Dedifferentiated amniotic fluid mesenchymal stem cell (primary cell): ENCODE results near the gene KCTD21.
"Not testable (repeated sequence)": the region's sequence is repeated elsewhere in the genome, so short reads cannot be mapped to it uniquely, and the experiment has no call there.

Experiments used
- DNase-seq: peaks from one replicate; pipeline ENCODE4 v3.0.0-alpha.2; 2016; ENCODE audit errors: extremely low spot score

The KCTD21 gene, protein sequence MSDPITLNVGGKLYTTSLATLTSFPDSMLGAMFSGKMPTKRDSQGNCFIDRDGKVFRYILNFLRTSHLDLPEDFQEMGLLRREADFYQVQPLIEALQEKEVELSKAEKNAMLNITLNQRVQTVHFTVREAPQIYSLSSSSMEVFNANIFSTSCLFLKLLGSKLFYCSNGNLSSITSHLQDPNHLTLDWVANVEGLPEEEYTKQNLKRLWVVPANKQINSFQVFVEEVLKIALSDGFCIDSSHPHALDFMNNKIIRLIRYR

DNA sequence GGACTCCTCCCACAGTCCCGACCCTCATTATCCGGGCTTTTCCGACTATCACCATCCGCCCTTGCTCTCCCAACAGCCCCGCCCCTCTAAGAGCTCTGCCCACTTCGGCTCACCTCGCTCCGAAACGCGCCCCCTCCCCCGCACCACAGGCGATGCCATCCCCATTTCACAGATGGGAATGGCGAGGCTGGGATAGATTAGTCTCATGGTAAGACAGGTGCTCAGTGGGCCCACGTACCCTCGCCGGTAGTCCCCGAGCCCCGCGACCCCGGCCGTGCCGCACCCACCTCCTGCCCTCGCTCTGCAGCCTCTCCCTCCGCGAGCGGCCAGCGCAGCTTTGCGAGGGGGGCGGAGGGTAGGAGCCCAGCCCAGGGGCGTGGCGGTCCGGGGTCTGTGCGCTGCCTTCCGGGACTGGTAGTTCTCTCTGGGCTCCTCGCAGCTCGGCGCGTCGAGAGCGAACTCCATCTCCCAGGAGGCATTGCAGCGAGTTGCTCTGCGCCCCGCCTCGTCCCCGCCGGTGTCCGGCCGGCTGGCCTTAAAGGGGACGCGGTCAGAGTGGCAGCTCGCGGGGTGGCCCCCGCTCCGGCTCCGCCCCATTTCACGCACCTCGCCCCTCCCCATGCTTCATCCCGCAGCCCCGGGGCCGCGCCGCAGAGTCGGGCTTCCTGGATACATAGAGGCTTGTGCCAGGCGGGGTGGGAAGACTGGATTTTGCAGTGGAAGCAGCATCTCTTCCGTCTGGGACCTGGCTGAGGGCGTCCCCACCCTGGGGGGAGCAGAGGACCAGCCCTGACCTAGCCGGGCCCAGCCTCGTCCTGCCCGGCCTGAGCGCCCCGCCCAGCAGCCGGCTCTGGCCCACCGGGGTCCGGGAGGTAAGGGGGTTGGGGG, at the start of gene KCTD21, which contains the start of gene USP35:
KCTD21 (minus strand) TSS at position 341 of the 888 bp plus-strand sequence. CDS start 14,072 bp downstream, outside the sequence.
USP35 (plus strand) TSS at position 634 of the 888 bp plus-strand sequence. CDS start 7,327 bp downstream, outside the sequence.
- peak; percentile 96 for DNase-seq

DNA sequence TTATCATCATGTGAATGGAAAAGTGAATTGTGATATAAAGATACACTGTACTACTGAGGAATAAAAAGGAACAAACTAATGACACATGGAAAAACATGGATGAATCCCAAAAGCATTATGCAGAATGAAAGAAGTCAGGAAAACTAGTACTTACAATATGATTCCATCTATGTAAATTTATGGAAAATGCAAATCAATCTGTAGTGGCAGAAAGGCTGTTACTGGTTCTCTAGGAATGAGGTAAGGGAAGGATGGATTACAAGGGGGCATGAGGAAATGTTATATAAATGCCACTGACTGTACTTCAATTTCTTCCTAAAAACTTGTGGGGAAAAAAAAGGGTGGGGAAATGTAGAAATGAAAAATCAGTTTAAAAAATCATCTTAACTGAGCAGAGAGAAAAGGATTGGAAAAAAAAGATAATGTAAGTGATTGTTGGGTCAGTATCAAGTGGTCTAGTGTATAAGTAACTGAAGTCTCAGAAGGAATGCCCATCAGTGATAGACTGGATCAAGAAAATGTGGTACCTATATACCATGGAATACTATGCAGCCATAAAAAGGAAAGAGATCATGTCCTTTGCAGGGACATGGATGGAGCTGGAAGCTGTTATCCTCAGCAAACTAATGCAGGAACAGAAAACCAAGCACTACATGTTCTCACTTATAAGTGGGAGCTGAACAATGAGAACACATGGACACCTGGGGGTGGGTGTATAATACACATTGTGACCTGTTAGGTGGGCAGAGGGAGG, 49.0 kb upstream of the KCTD21 start:
- DNase-seq = no peak

DNA sequence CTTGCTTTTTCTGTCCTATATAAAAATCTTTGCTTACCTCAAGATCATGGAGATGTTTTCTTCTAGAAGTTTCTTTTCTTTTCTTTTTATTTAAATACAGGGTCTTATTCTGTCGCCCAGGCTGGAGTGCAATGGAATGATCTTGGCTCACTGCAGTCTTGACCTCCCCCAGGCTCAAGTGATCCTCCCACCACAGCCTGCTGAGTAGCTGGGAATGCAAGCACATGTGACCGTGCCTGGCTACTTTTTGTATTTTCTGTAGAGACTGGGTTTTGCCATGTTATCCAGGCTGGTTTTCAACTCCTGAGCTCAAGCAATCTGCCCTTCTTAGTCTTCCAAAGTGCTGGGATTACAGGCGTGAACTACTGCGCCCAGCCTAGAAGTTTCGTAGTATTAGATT, 45.6 kb upstream of the KCTD21 start:
- no peak for DNase-seq

DNA sequence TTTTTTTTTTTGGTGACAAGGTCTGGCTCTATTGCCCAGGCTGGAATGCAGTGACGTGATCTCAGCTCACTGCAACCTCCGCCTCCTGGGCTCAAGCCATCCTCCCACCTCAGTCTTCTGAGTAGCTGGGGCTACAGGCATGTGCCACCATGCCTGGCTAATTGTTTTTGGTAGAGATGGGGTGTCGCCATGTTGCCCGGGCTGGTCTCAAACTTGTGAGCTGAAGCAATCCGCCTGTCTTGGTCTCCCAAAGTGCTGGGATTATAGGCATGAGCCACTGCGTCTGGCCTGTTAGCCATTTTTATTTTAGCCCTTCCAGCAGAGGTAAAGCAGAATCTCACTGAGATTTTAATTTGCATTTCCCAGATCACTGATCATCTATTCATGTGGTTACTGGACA, 44.6 kb upstream of the KCTD21 start:
- not testable (repeated sequence) for DNase-seq

DNA sequence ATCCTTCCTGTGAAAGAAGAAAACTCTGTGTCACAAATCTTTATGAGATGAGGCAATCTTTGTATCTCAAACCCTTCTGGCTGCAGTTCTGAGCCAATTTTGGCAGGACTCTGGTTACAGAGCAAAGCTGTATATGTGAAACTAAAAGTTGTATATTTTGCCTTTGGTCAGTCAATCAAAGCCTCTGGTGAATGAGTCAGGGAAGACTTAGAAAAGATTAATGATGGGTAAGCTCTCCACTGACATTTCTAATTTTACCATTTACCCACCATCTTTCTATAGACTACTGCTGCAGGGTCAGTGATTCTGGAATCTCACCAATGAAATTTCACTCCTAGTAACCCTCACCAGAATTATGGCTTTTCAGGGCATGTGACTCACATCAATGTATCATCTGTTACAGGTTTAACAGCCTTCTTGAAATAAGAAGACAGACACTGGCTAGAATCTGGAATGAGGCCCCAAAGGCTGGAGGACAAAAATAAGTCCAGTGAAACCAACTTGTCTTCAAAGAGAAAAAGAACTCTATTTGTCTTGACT, 43.6 kb upstream of the KCTD21 start:
- DNase-seq = peak; percentile 54

DNA sequence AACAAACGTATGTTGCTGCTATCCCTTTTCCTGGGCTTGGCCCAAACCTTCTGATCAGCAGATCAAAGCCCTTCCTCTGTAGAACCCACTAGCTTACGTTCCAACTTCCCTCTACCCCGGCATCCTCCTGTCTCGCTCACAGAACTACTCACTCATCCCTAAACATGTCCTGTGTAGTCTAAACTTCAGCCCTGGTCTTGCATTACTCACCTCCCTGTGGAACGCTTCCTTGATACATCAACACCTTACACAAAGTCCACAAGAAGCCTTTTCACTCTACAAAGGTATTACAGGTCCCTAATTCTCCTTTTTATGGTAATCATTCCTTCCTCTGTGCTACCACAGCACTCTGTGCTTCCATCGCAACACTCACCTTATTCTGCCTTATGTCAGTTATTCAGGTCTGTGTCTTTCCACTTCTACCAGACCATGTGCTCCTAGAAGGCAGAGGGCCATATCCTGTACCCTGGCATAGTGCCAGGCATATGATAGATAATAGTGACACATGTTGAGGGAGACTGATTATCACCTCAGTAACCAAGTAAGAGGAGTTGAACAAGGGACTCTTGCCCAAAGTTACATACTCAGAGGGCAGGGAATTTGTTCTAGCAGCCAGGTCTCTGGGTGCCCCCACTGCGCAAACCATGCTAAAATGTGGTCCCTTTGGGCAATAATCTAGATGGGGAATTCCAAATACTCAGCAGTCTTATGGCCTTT, 41.9 kb upstream of the KCTD21 start:
- no peak for DNase-seq

DNA sequence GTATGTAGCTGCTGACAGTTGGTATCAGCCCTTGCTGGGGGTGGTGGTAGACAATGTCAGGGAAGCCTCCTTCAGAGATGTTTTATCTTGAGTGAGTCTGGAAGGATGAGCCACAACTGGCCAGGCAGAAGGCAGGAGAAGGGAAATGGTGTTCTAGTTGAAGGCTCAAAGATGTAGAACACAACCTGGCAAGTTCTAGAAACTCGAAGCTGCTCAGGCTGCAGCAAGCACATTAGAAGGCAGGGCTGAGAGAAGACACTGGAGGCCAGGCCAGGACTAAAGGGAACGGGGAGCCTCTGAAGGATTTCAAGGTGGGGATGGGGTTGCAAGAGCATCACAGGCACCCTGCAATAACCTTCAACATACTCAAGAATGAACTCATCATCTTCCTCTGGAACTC, 40.7 kb upstream of the KCTD21 start:
- DNase-seq = no peak

DNA sequence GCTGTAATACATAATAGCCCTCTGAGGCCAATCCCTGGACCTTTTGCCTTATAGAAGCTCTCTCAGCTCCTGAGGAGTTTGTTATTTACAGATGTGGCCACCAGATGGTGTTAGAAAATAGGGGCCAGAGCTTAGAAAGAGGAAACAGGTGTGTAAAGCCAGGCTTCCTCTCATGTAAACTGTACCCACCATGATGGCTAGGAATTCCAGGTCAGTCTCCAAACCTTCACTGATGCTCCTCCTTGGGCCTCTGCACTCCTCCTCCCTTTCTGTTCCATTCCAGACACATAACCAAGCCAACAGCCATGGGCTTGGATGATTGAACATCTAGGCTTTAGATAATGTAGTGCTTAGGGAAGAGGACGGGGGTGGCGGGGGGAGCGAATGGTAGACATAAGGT, 40.0 kb upstream of the KCTD21 start:
- DNase-seq = peak; percentile 34

DNA sequence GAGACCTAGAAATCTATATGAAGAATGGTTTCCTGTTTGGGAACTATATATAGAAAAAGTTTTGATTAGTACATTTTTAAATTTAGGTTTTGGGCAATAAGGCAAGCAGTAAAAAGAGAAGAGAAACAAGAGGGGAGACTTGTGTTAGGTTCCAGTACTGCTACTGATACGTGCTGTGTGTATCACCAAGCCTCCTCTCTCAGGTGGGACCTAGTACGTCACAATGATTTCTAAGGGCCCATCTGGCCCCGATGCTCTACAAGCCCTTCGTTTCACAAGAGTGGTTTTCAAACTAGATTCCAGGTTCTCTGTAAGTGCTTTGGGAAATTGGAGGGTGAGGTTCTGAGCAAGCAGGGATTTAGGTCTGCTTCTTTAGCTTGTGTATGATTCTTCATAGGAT, 39.5 kb upstream of the KCTD21 start:
- DNase-seq = no peak

DNA sequence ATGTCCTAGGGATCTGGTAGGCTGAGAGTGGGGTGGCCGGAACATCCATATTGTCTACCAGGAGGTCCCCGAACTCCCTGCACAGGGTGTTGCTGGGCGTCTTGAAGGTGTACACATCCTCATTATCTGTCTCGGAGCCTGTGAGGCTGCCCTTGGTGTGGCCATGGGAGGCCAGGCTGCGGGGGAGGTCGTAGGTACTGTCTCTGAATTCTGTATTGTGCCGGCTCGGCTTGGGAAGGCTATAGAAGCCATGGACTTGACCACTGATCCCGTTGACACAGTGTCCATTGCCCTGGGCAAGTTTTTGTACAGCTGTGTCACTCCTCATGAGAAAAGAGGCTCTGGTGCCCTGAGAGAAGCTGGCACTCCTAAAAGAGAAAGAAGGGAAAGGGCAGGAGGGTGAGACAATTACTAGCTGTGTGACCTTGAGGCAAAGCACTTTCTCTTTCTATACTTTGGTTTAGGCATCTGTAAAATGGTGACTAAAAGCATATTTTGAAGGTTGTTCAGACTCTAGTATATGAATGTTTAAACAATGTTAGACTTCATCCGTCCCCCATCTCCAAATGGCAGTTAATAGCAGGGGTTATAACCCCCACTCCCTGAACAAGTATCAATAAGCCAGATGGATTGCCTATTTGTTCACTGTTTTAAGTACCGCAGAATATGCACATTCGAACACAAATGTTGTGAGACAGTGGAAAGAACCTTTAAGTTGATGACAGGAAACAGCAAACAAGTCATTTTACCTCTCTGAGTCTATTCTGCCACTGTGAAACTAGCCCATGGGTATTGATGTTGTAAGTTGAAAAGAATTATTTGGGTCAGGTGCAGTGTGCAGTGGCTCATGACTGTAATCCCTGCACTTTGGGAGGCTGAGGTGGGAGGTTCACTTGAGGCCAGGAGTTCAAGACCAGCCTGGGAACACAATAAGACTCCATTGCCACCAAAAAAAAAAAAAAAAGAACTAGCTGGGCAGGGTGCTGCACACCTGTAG, 38.6 kb upstream of the KCTD21 start:
- no peak for DNase-seq

DNA sequence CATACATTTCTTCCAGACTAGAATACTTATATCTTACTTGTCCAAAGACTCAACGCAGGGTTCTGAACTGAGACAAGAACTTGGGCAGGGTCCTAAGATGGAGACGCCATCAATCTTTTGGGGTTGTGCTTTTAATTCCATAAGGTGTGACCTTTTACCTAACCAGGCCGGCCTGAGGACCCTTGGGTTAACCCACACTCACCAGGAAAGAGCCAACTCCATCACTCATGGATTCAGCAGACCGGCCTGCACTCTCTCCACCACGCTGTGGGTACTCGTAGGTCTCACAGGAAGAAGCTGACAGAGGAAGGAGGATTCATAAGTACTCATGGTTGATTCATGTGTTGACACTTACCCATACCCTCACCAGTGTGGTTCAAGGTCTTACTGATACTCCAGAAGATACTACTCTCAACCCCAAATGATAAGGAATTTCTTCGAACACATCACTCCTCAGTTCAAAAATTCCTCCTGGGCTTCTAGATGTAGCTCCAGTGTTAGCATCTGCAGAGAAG, 36.5 kb upstream of the KCTD21 start:
- no peak for DNase-seq

DNA sequence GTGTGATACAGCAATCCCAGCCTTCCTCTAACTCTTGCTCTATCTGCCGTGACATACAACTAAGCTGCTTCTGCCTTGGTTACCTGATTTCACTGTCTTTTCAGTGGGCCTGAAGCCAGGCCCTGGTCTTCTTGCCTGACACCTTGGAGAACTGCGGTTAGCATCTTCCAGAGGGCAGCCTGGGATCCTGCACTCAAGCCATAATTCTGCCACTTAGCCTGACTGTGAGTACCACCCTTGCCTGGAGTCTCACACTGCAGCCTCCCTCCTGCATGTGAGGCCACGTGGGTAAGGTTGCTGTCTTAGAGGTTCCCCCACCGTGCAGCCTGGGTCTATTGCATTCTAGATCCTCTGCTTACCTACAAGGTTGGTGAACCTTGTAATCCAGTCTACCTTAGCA, 36.1 kb upstream of the KCTD21 start:
- DNase-seq = no peak

DNA sequence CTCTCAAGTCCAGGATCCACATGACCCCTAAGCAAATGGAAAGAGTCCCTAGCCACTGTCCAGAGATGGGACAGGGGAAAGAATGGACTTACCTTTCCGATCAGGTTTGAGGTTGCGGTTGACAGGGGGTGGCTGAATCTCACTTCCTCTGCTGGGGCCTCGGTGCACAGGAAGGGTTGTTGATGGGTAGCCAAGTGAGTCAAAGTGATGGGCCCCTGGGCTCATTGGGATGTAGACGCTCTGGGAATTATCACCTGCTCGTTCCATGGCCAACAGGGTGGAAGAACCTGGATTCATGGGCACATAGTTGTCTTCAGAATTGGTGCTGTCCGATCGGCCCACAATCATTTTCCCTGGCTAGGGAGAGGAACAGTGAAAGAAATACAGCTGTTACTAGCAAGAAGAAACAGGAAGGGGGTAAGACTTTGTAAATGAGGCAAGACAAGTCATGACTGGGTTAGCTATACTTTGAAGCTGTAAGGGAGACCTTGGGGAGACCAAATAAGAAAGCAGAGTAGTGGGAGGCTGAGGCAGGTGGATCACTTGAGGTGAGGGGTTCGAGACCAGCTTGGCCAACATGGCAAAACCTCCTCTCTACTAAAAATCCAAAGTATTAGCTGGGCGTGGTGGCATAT, 35.0 kb upstream of the KCTD21 start:
- no peak for DNase-seq

DNA sequence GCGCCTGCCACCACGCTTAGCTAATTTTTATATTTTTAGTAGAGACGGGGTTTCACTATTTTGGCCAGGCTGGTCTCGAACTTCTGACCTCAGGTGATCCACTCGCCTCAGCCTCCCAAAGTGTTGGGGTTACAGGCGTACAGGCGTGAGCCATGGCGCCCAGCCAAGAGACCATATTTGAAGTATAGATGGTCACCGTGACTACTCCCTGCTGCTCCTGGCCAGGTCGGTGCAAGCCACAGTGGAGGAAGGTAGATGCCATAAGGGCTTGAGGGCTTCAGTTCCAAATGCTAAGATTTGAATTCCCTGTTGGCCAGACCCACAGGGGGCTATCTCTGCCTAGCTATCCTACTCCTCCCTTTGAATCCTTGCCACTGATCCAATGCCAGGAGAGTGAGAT, 34.3 kb upstream of the KCTD21 start:
- not testable (repeated sequence) for DNase-seq

DNA sequence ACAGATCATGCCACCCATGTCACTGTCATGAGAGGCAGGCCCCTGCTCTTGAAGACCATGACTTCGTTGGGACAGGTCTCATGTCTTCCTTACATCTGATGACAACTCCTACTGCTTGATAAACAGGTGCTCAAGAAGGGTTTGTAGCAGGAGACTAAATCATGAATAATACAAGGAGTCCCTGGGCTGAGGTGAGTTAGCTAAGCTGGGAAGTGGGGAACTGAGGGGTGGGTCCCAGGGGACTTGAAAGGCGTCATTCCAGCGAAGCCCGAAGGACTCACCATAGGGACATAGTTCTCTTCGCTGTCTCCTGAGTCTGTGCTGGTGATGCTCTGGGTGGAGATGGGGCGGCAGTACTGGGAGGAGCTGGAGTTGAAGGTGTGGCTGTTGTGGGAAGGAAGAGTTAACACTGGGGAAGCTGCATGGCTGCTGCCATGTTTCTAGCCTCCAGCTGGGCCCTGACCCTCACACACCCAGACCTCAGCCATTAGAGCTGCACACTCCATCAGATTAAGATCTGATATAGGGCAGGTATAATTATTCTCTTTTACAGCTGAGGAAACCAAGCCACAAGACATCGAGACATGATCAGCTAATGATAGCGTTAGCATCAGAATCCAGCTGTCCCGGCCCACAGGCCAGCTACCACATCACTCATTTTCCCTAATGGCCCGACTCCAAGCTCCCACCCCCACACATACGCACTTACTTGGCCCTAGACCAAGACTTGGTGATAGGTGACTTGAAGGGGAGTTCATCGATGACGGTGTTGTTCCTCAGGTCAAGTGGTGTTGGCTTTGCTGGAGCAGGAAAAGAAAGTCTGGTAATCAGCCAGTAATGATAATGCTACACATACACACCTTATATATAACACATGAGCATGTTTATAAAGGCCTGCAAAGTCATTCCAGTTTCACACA, 33.2 kb upstream of the KCTD21 start:
- no peak for DNase-seq

DNA sequence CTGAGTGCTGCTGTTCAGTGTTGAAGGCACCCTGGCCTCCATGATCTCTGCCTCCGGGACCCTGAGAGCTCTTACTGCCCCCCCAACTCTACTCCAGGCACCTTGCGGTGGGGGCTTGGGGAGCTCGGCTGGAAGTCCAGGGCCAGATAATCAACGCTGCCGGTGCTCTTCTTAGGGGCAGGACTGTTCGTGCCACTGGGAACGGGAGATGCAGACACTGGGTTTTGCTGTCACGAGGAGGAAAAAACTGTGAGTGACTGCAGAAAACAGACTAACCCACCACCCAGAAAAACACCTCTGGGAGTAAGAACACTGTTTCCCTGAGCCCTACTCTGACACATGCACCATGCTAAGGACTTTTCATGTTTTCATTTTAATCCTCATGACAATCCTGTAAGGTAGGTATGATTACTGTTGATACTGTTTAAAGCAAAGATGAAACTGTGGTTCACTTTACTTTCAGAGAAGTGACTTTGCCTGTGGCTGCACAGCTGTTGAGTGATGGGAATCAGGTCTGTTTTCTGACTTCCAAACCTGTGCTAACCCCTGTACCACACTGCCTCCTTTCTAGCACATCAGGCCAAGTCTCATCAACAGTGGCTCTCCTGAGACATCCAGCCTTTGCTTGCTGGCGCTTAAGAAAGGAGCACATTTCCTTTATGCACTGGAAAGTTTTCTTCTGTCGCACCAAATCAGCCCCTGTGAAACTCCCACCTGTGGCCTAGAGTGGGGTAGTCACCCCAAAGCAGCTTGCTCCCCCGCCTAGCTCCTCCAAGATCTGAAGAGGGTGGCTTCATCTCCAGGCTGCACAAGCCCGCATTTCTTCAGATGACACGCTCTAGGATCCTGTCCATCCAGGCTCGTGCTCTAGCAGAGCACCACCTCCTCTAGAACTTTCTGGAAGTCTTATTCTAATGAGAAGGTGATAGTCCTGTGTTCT, 32.1 kb upstream of the KCTD21 start:
- DNase-seq = no peak
